K562 (cell line): Measurements from ENCODE around the gene RNU6-1. TPM values are rescaled to one million over a fixed set of nuclear protein-coding genes. Genes with fewer than 3 reads are reported as not detected.

ENCODE experiments used
- BRCA1 ChIP-seq, 2 experiments: fragments of 450-650 bp in 1 of 2; sonication (generic) in 1 of 2; formaldehyde crosslinking in 1 of 2; IDR thresholded peaks; 2 replicates each; pipeline versions ENCODE4 v1.5.0 to v1.6.1; 2017 to 2020; ENCODE audit warnings: mild to moderate bottlenecking in 1 of 2, missing genetic modification reagents in 1 of 2
- CEBPZ ChIP-seq: fragments of 150-350 bp; IDR thresholded peaks from 2 replicates; pipeline ENCODE4 v1.6.1; 2014; ENCODE audit warnings: low read depth, mild to moderate bottlenecking, low read length, borderline replicate concordance
- CXXC5 ChIP-seq: fragments of 250-450 bp; sonication (Bioruptor Pico); IDR thresholded peaks from 2 replicates; pipeline ENCODE4 v1.8.0; 2022; ENCODE audit warnings: inconsistent platforms, mild to moderate bottlenecking, moderate library complexity
- DEAF1 ChIP-seq: fragments of 450-650 bp; formaldehyde crosslinking; IDR thresholded peaks from 2 replicates; pipeline ENCODE4 v1.4.0; 2020; ENCODE audit warnings: mild to moderate bottlenecking, moderate library complexity
- HDAC6 ChIP-seq: IDR thresholded peaks from 2 replicates; pipeline ENCODE4 v1.6.1; 2012; ENCODE audit warnings: low read depth, mild to moderate bottlenecking, control low read depth, inconsistent platforms, low read length, moderate library complexity
- HOXB6 ChIP-seq: fragments of 250-450 bp; sonication (Bioruptor Pico); IDR thresholded peaks from 2 replicates; pipeline ENCODE4 v1.5.1; 2022; ENCODE audit warnings: mild to moderate bottlenecking, borderline replicate concordance
- ILK ChIP-seq: fragments of 450-650 bp; IDR thresholded peaks from 2 replicates; pipeline ENCODE4 v1.6.1; 2016; ENCODE audit warnings: missing genetic modification characterization, low read depth, mild to moderate bottlenecking, missing compliant biosample characterization, moderate library complexity, borderline replicate concordance
- MXD1 ChIP-seq: fragments of 250-450 bp; sonication (Bioruptor Pico); IDR thresholded peaks from 2 replicates; pipeline ENCODE4 v1.8.0; 2021; ENCODE audit warnings: borderline replicate concordance, mild to moderate bottlenecking, moderate library complexity; ENCODE audit not compliant: poor library complexity, severe bottlenecking
- POLR2AphosphoS5 ChIP-seq: IDR thresholded peaks from 2 replicates; pipeline ENCODE4 v1.6.1; 2011; ENCODE audit warnings: mild to moderate bottlenecking, low read depth, low read length, moderate library complexity; ENCODE audit not compliant: control insufficient read depth, insufficient read depth
- POLR2H ChIP-seq: IDR thresholded peaks from 2 replicates; pipeline ENCODE4 v1.6.1; 2016; ENCODE audit warnings: missing genetic modification characterization, low read depth, mild to moderate bottlenecking, control low read depth, missing compliant biosample characterization, moderate library complexity
- RCOR1 ChIP-seq, 2 experiments: IDR thresholded peaks; 2 replicates each; pipeline ENCODE4 v1.6.1; 2012; ENCODE audit warnings: low read depth in 2 of 2, low read length in 2 of 2, borderline replicate concordance in 1 of 2, improper control_type of control experiment in 1 of 2
- ZNF224 ChIP-seq: sonication (generic); formaldehyde crosslinking; IDR thresholded peaks from 2 replicates; pipeline ENCODE4 v1.8.0; 2022; ENCODE audit warnings: mild to moderate bottlenecking, missing genetic modification reagents
- ZNF253 ChIP-seq: fragments of 250-450 bp; sonication (Bioruptor Pico); conservative IDR thresholded peaks from 2 replicates; pipeline ENCODE4 v1.6.1; 2021; ENCODE audit warnings: mild to moderate bottlenecking
- ZNF431 ChIP-seq: sonication (generic); formaldehyde crosslinking; IDR thresholded peaks from 2 replicates; pipeline ENCODE4 v1.8.0; 2022; ENCODE audit warnings: mild to moderate bottlenecking, missing genetic modification reagents
- polyA plus RNA-seq, 8 experiments: library from polyadenylated mRNA; depleted of rRNA in 4 of 8; stranded (reverse) in 5 of 8; unstranded in 3 of 8; fragments of >200 nt; fragmentation: Nextera tagmentation in 2 of 8; fragmentation: Illumina TruSeq in 1 of 8; extraction: Ambion mirVana in 2 of 8; extraction: Trizol in 1 of 8; gene quantifications; 2 replicates each; pipeline versions ENCODE4 v1.2.1 to v1.2.3, GENCODE V29; 2011 to 2014; ENCODE audit warnings: inconsistent platforms in 1 of 8, missing spikeins in 1 of 8
- total RNA-seq, 7 experiments: library from RNA; depleted of rRNA in 6 of 7; stranded (reverse); fragments of >200 nt in 6 of 7; fragmentation: Illumina TruSeq in 2 of 7; extraction: Trizol in 2 of 7; gene quantifications; 2 replicates each; pipeline versions ENCODE4 v1.2.1 to v1.2.3, GENCODE V29; 2011 to 2021; ENCODE audit warnings: low replicate concordance in 1 of 7

RNU6-1 gene
- total and polyA plus RNA-seq, 9 of the 15 experiments (the other 6 are each of a cell fraction or from before 2014, with no cell fraction given) = not detected

- TF ChIP-seq MXD1 (CRISPR knock-in tag) (no peak), DEAF1 (CRISPR knock-in tag) (no peak; the same call in 1 of the 2 replicates), CXXC5 (CRISPR knock-in tag) (peak; percentile 91), RCOR1 (IDR thresholded peaks at IDR 0.05; ENCODE audit: borderline replicate concordance in 1 of 2, low read depth in 2 of 2, low read length in 2 of 2) (no peak; a peak in 1 of 4 replicates), ZNF431 (no peak; the same call in 1 of the 2 replicates), ZNF253 (CRISPR knock-in tag) (no peak), CEBPZ (no peak), POLR2H (peak; percentile 100), ILK (tag) (no peak), HOXB6 (no peak), HDAC6 (no peak), POLR2AphosphoS5 (peak; percentile 84), BRCA1 (IDR thresholded peaks at IDR 0.05) (no peak), BRCA1 (CRISPR knock-in tag; IDR thresholded peaks at IDR 0.05) (no peak), ZNF224 (CRISPR knock-in tag) (no peak)
These were observed at the start of gene RNU6-1 (continued) for GRCh38 chr15:67839929-67840748.
